Astrocyte (in vitro differentiated cells and primary cell): Measurements from ENCODE around the gene ATP1B1.

Experiments used
- EZH2 ChIP-seq: IDR thresholded peaks from 2 replicates; pipeline ENCODE4 v1.6.1; 2012; ENCODE audit warnings: mild to moderate bottlenecking, low read length, inconsistent platforms; ENCODE audit not compliant: insufficient read depth
- TF ChIP-seq, protein P1 (sequence below): IDR thresholded peaks from 2 replicates; pipeline ENCODE4 v1.5.1; 2011; ENCODE audit warnings: low read depth, mild to moderate bottlenecking, inconsistent platforms, low read length, moderate library complexity; ENCODE audit not compliant: insufficient read depth

DNA sequence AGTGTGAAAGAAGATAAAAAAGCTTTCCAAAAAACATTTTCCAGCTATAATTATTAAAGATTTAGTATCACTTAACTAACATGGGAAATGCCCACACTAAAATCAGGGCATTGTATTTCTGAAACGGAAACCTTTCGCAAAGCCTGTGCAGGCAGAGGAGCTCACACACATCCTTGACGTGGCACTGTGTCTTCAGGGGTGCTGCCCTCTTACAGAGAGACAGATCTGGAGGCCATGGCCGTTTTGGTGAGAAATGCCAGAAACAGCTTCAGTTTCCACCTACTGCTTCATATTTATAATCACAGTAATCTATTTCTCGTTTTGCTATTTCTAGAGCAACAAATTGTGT is 26.7 kb downstream of the ATP1B1 start:
- TF ChIP-seq, protein P1, sequence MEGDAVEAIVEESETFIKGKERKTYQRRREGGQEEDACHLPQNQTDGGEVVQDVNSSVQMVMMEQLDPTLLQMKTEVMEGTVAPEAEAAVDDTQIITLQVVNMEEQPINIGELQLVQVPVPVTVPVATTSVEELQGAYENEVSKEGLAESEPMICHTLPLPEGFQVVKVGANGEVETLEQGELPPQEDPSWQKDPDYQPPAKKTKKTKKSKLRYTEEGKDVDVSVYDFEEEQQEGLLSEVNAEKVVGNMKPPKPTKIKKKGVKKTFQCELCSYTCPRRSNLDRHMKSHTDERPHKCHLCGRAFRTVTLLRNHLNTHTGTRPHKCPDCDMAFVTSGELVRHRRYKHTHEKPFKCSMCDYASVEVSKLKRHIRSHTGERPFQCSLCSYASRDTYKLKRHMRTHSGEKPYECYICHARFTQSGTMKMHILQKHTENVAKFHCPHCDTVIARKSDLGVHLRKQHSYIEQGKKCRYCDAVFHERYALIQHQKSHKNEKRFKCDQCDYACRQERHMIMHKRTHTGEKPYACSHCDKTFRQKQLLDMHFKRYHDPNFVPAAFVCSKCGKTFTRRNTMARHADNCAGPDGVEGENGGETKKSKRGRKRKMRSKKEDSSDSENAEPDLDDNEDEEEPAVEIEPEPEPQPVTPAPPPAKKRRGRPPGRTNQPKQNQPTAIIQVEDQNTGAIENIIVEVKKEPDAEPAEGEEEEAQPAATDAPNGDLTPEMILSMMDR = no peak
- no peak for TF ChIP-seq EZH2
